GM18858 (cell line): ENCODE data around the gene TAGLN2.
"Not testable (repeated sequence)": the region's sequence is repeated elsewhere in the genome, so short reads cannot be mapped to it uniquely, and the experiment has no call there.

Experiments
- ATAC-seq: cut with Tn5 transposase; IDR thresholded peaks from one replicate; pipeline ENCODE4 v1.9.1; 2021; ENCODE audit not compliant: unreplicated experiment

Gene TAGLN2

GRCh38 chr1:159922511-159923202 lies 2.6 kb downstream of the TAGLN2 start:
- ATAC-seq, result no peak

DNA sequence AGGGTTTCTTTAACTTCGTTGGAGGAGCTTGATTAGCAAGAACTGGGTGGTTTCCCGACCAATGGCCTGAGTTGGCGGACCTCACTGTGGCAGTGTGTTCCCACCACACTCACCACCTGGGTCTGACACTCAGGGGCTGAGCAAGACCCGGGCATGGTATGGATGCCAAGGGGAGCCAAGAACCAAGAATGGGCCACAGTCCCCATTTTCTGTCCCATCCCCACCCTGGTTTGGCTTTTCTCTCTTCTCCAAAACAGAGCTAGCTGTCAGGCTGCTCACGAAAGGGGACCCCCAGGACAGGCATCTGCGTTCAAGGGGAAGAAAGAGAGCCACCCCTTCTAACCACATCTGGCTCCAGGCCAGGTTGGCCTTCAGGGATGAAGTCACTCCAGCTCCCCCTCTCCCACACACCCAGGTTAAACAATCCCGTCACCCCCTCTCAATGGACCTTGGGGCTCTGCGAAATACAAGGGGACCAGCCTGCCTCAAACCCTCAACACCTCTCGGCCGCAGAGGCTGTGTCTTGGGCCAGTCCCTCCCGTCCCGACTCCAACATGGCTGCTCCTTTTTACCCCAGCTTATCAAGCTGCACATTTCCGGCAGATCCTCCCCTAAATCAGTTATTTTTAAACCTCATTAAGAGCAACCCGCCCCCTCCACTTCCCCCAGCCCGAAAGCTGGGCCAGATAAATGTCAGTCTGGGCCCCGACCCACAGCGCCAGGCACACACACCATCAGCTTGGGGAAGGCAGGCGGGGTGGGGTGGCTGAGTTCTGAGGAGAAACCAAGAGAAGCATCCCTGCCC lies 3.4 kb downstream of the TAGLN2 start:
- no peak for ATAC-seq

GRCh38 chr1:159921251-159921650 lies 4.1 kb downstream of the TAGLN2 start:
- ATAC-seq, result peak; percentile 38

DNA sequence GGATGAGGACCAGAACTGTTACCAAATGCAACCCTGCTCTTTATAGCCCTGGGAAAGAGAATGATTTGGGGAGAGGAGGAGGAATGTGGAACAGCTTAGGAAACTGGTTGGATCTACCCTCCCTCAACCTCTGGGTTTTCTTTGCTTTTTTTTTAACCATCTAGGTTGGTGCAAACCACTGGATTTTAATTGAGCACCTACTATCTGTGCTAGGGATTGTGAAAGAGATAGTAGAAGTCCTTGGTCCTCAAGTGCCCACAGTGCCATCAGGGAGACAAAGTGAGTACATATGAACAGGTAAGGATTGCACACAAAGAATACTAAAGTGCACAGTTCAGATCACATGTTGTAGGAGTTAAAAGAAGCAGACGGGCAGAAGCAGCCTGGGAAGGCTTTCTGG lies 4.7 kb downstream of the TAGLN2 start:
- no peak for ATAC-seq

GRCh38 chr1:159920202-159920601 lies 5.1 kb downstream of the TAGLN2 start:
- no peak for ATAC-seq

DNA sequence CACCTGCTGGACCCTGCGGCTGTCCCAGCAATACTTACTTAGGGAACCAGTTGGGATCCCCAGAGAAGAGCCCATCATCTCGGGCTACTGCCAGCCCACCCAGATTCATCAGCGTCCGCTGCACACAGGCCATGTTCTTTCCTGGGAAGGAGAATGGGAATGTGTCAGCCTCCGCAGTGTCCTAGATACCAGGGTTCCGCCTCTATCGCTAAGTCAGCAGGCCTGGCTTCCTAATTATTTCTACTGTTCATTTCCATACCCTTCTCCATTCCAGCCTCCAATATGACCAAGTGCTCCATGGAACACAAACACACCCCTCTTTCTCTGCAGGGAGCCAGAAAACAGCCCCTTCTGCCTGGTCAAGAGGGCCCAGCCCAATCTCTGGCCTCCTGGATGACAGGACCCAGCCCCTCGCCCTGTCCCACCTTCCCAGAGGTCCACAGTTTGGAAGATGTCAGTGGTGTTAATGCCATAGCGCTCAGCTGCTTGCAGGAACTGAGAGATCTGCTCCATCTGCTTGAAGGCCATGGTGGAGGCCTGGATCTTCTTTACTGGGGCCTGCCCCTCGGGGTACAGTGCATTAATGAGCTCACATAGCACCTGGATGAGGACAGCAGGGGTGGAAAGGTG lies 6.0 kb downstream of the TAGLN2 start:
- no peak for ATAC-seq

GRCh38 chr1:159918352-159919200 lies 6.7 kb downstream of the TAGLN2 start:
- ATAC-seq, result no peak

GRCh38 chr1:159917533-159918351 lies 7.6 kb downstream of the TAGLN2 start:
- no peak for ATAC-seq

- ATAC-seq, result no peak
Measured at GRCh38 chr1:159916242-159917051, 8.9 kb downstream of the TAGLN2 start.

DNA sequence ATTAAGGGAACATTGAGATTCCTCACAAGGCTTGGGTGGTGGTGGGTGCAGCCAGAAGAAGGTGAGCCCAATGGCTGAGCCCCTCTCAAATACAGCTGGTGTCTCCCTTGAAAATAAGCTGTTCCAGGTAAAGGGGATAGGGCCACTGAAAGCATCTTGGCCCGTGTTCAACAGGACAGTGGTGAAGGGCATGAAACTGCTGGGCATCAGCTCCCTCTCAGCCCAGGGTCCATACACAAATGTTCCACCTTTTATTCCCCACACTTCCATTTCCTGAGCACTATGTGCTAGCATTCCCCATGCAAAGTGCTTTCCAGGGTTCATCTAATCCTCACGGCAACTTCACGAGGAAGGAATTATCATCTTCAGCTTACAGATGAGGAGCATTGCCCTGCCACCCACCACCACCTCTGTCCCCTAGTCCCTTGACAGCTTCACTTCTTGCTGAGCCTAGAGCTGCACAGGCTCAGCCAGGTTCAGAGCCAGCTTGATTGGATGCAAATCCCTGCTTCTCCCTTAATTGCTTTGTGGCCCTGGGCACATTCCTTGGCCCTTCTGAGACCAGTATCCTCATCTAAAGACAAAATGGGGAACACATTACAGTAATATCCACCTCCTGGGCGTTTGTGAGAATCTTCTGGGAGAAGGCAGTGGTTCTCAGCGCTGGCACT lies 9.6 kb downstream of the TAGLN2 start:
- no peak for ATAC-seq

GRCh38 chr1:159914252-159915018 lies 10.9 kb downstream of the TAGLN2 start:
- no peak for ATAC-seq

GRCh38 chr1:159913451-159914192 lies 11.7 kb downstream of the TAGLN2 start:
- ATAC-seq, result no peak

GRCh38 chr1:159911326-159912070 lies 13.8 kb downstream of the TAGLN2 start:
- ATAC-seq, result no peak

DNA sequence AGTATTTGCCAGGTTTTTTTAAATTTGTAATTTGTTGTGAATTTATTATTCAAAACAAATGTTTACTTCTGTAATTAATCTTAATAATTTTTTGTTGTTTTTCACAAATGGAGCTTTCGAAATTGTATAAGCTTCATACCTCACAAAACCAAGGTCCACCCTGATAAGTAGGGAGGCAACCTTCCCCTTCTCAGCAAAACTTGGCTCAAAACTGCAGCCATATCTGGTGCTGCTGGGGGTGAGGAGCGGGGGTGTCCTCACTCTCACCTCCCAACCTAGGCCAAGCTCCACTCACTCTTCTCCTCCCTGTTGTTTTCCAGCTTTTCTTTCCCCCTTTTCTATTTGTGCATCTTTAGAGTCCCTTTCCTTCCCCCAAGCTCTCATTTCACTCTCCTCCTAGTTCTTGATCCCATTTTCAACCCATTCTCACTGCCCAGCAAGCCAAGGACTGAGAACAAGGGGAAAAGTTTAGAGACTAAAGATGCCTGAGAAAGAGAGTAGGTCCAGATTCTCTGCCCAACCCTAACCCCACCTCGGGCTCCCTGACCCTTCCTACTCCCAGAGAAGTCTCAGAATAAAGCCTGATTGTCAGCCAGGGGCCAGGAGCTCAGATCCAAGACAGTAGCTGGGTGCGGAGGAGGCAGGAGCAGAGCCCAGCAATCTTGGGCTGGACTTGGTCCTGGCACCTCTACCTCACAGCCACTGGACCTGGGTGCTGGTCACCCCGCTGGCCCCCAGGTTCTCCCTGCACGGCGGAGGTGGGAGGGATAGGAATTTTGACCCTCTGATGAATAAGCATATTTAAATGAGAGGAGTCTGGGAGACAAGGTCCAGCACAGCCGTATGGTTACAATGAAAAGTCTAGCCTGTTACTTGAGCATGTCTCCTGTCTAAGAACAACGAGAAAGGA lies 17.0 kb downstream of the TAGLN2 start:
- no peak for ATAC-seq

DNA sequence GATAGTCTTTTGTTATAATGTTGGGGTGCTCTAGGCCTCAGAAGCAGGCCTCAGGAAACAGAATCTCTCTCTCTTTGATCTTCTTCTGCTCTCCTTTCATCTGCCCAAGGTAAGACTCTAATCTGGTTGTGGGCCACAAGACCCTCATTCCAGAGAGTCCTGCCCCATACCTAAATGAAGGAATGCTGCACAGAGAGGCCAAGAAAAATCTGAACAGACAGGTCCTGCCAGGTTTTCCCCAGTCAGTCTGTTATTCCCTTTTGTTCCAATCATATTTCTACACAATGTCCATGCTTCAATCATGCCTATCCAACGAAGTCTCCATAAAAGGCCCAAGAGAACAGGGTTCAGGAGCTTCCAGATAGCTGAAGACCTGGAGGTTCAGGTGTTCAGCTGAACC lies 18.3 kb downstream of the TAGLN2 start:
- ATAC-seq, result no peak

GRCh38 chr1:159904036-159904435 lies 21.3 kb downstream of the TAGLN2 start:
- not testable (repeated sequence) for ATAC-seq
